IMR-90 (cell line): ENCODE measurements around the gene DNAJC4. TPM values are rescaled to one million over a fixed set of nuclear protein-coding genes. Genes with fewer than 3 reads are reported as not detected.

ENCODE experiments used
- ATAC-seq: fragments of 200-7000 bp; cut with Tn5 transposase; 2 replicates; pipeline ENCODE4 v1.9.1; 2020; ENCODE audit warnings: low read depth, mild to moderate bottlenecking, moderate library complexity
- BruUV-seq: library from RNA; stranded (reverse); fragments of 400-500 nt; replicated peaks from 2 replicates; lab custom pipeline; 2021; lab: Mats Ljungman, UMichigan
- CTCF ChIA-PET: fragments of 300-600 bp; formaldehyde crosslinking; extraction: SDS; loops from one replicate; lab custom pipeline; 2021; ENCODE audit warnings: antibody characterized with exemption; lab: Yijun Ruan, JAX
- POLR2A ChIA-PET: fragments of 300-600 bp; sonication (Branson Sonifier 250); formaldehyde crosslinking; loops from one replicate; lab custom pipeline; 2022; ENCODE audit warnings: antibody characterized with exemption; ENCODE audit not compliant: unreplicated experiment; lab: Charles Lee
- DNase-seq: peaks from one replicate; pipeline ENCODE4 v3.0.0; 2013
- H2AFZ ChIP-seq: replicated peaks from 2 replicates; pipeline ENCODE3; 2013; ENCODE audit warnings: low read length, mild to moderate bottlenecking; ENCODE audit not compliant: poor library complexity
- H2AK5ac ChIP-seq: 2 replicates; pipeline ENCODE4 v1.6.1; 2013; ENCODE audit warnings: low read depth, low read length, inconsistent platforms
- H2AK9ac ChIP-seq: replicated peaks from 2 replicates; pipeline ENCODE3; 2013; ENCODE audit warnings: mild to moderate bottlenecking, low read depth, low read length, moderate library complexity; ENCODE audit not compliant: poor library complexity
- H2BK120ac ChIP-seq: 2 replicates; pipeline ENCODE4 v1.6.1; 2013; ENCODE audit warnings: low read depth, low read length, inconsistent platforms
- H2BK15ac ChIP-seq: 3 replicates; pipeline ENCODE4 v1.6.1; 2013; ENCODE audit warnings: low read depth, low read length, inconsistent platforms
- H2BK20ac ChIP-seq: 2 replicates; pipeline ENCODE4 v1.6.1; 2013; ENCODE audit warnings: low read depth, mild to moderate bottlenecking, inconsistent platforms, low read length, moderate library complexity
- H2BK5ac ChIP-seq: 2 replicates; pipeline ENCODE4 v1.6.1; 2013; ENCODE audit warnings: mild to moderate bottlenecking, low read depth, low read length, inconsistent platforms; ENCODE audit not compliant: poor library complexity, severe bottlenecking
- H3K14ac ChIP-seq: replicated peaks from 2 replicates; pipeline ENCODE4 v1.6.1; 2013; ENCODE audit warnings: low read depth, low read length, inconsistent platforms
- H3K18ac ChIP-seq: 2 replicates; pipeline ENCODE4 v1.6.1; 2013; ENCODE audit warnings: low read depth, low read length, control low read depth
- H3K23ac ChIP-seq: 2 replicates; pipeline ENCODE4 v1.6.1; 2013; ENCODE audit warnings: low read depth, low read length, inconsistent platforms
- H3K27ac ChIP-seq: 2 replicates; pipeline ENCODE4 v1.5.1; 2013; ENCODE audit warnings: mild to moderate bottlenecking, control low read depth, low read length; ENCODE audit not compliant: insufficient read depth
- H3K27me3 ChIP-seq: 2 replicates; pipeline ENCODE4 v1.6.1; 2013; ENCODE audit warnings: low read length; ENCODE audit not compliant: control insufficient read depth, insufficient read depth
- H3K36me3 ChIP-seq: 2 replicates; pipeline ENCODE4 v1.6.1; 2013; ENCODE audit warnings: low read length, mixed read lengths; ENCODE audit not compliant: control insufficient read depth, insufficient read depth
- H3K4ac ChIP-seq: 2 replicates; pipeline ENCODE4 v1.6.1; 2013; ENCODE audit warnings: low read depth, low read length, inconsistent platforms
- H3K4me1 ChIP-seq: 2 replicates; pipeline ENCODE4 v1.6.1; 2013; ENCODE audit warnings: low read length, mixed read lengths; ENCODE audit not compliant: control insufficient read depth, insufficient read depth
- H3K4me2 ChIP-seq: 2 replicates; pipeline ENCODE4 v1.6.1; 2013; ENCODE audit warnings: low read depth, mild to moderate bottlenecking, control low read depth, low read length, moderate library complexity
- H3K4me3 ChIP-seq: 2 replicates; pipeline ENCODE4 v1.5.1; 2013; ENCODE audit warnings: low read depth, mild to moderate bottlenecking, control low read depth, low read length, moderate library complexity; ENCODE audit not compliant: insufficient read depth
- H3K56ac ChIP-seq: 2 replicates; pipeline ENCODE4 v1.6.1; 2013; ENCODE audit warnings: low read length, inconsistent platforms; ENCODE audit not compliant: insufficient read depth; ENCODE audit errors: extremely low read depth
- H3K79me1 ChIP-seq, 2 experiments: 2 replicates each; pipeline ENCODE4 v1.6.1; 2013; ENCODE audit warnings: low read length in 2 of 2, inconsistent platforms in 1 of 2, low read depth in 1 of 2
- H3K9ac ChIP-seq: 2 replicates; pipeline ENCODE4 v1.6.1; 2013; ENCODE audit warnings: low read depth, low read length, control low read depth
- H3K9me1 ChIP-seq: 2 replicates; pipeline ENCODE4 v1.6.1; 2013; ENCODE audit warnings: low read length, inconsistent platforms; ENCODE audit not compliant: insufficient read depth
- H3K9me3 ChIP-seq: 2 replicates; pipeline ENCODE4 v1.6.1; 2013; ENCODE audit warnings: low read length; ENCODE audit not compliant: control insufficient read depth, insufficient read depth
- H4K20me1 ChIP-seq: 2 replicates; pipeline ENCODE4 v1.6.1; 2013; ENCODE audit warnings: low read length, inconsistent platforms; ENCODE audit not compliant: insufficient read depth
- H4K5ac ChIP-seq: 2 replicates; pipeline ENCODE4 v1.6.1; 2013; ENCODE audit warnings: mild to moderate bottlenecking, low read depth, low read length, control low read depth
- H4K8ac ChIP-seq, 2 experiments: 2 replicates each; pipeline ENCODE4 v1.6.1; 2013; ENCODE audit warnings: low read depth in 2 of 2, low read length in 2 of 2, control low read depth in 1 of 2, inconsistent platforms in 1 of 2
- H4K91ac ChIP-seq: 2 replicates; pipeline ENCODE4 v1.6.1; 2013; ENCODE audit warnings: low read depth, low read length, inconsistent platforms; ENCODE audit not compliant: insufficient read depth
- BHLHE40 ChIP-seq: fragments of 150-350 bp; IDR thresholded peaks from 2 replicates; pipeline ENCODE4 v1.6.1; 2016; ENCODE audit warnings: mild to moderate bottlenecking, low read depth, low read length
- CEBPB ChIP-seq: IDR thresholded peaks from 2 replicates; pipeline ENCODE4 v1.6.1; 2012; ENCODE audit warnings: low read depth, low read length, improper control_type of control experiment
- CHD1 ChIP-seq: IDR thresholded peaks from 2 replicates; pipeline ENCODE4 v1.6.1; 2012; ENCODE audit warnings: low read depth, low read length, improper control_type of control experiment
- CTCF ChIP-seq: conservative IDR thresholded peaks from 2 replicates; pipeline ENCODE4 v1.5.1; 2012; ENCODE audit warnings: mild to moderate bottlenecking, low read depth, low read length, improper control_type of control experiment
- FOS ChIP-seq: fragments of 150-350 bp; IDR thresholded peaks from 2 replicates; pipeline ENCODE4 v1.6.1; 2016; ENCODE audit warnings: low read depth, low read length
- MAFK ChIP-seq: IDR thresholded peaks from 2 replicates; pipeline ENCODE4 v1.6.1; 2012; ENCODE audit warnings: low read depth, low read length, improper control_type of control experiment
- MAZ ChIP-seq: IDR thresholded peaks from 2 replicates; pipeline ENCODE4 v1.6.1; 2012; ENCODE audit warnings: low read depth, mild to moderate bottlenecking, low read length, improper control_type of control experiment, moderate library complexity, borderline replicate concordance
- MXI1 ChIP-seq: IDR thresholded peaks from 2 replicates; pipeline ENCODE4 v1.6.1; 2012; ENCODE audit warnings: low read depth, mild to moderate bottlenecking, low read length, moderate library complexity, borderline replicate concordance
- NFE2L2 ChIP-seq: fragments of 150-350 bp; IDR thresholded peaks from 2 replicates; pipeline ENCODE4 v1.6.1; 2016; ENCODE audit warnings: low read depth, mild to moderate bottlenecking, low read length
- POLR2A ChIP-seq: IDR thresholded peaks from 2 replicates; pipeline ENCODE4 v1.6.1; 2012; ENCODE audit warnings: mild to moderate bottlenecking, low read depth, low read length
- RAD21 ChIP-seq: IDR thresholded peaks from 2 replicates; pipeline ENCODE4 v1.6.1; 2012; ENCODE audit warnings: low read length, improper control_type of control experiment
- RFX5 ChIP-seq: IDR thresholded peaks from 2 replicates; pipeline ENCODE4 v1.8.0; 2012; ENCODE audit warnings: low read depth, mild to moderate bottlenecking, low read length, moderate library complexity
- WGBS, 2 experiments: methylation state at CpG; one replicate each; pipeline versions ENCODE4 v1.1.5 to v1.1.7; 2013; ENCODE audit warnings: missing lambda C conversion rate in 2 of 2; ENCODE audit not compliant: insufficient read length in 1 of 2; ENCODE audit errors: extremely low coverage in 2 of 2; 5-methylcytosine and 5-hydroxymethylcytosine counted together
- dilution Hi-C: fragments of 300-500 bp; cut with HindIII; formaldehyde crosslinking; loops from one replicate; pipeline ENCODE4 v1.14.3; 2018; ENCODE audit warnings: low sequenced_read_pairs; ENCODE audit not compliant: unreplicated experiment
- in situ Hi-C: fragments of 300-500 bp; cut with MboI; formaldehyde crosslinking; loops from 3 replicates; pipeline ENCODE4 v1.14.3; 2019; ENCODE audit warnings: low sequenced_read_pairs, inconsistent platforms, mixed read lengths
- intact Hi-C: fragments of 100-400 bp; cut with micrococcal nuclease; formaldehyde crosslinking; loops from 2 replicates; pipeline ENCODE4 v1.10.0; 2022
- polyA plus RNA-seq, 3 experiments: library from polyadenylated mRNA; depleted of rRNA; stranded (reverse); fragments of >200 nt; gene quantifications; 2 replicates each; pipeline ENCODE4 v1.2.3, GENCODE V29; 2012; ENCODE audit warnings: low replicate concordance in 1 of 3
- total RNA-seq: library from RNA; depleted of rRNA; stranded (reverse); fragments of >200 nt; gene quantifications from 2 replicates; pipeline ENCODE4 v1.2.3, GENCODE V29; 2012

The DNAJC4 gene
- total and polyA plus RNA-seq, 2 of the 4 experiments (the other 2 are of a cell fraction) = 2.2 to 22.8 TPM

- TF ChIP-seq FOS (no peak), BHLHE40 (no peak)
Observed at GRCh38 chr11:64208086-64208795, 22.1 kb upstream of the DNAJC4 start (continued).

GRCh38 chr11:64208796-64209562 lies 21.4 kb upstream of the DNAJC4 start:
- Histone ChIP-seq H3K79me1 (peaks cover 0 to 20% of the 10 kb centered on the region in 2 experiments; a peak in 2 of 4 replicates), H4K8ac (no peak overlapping the region), H2BK5ac (no peak overlapping the region), H3K4me3 (no peak overlapping the region), H3K27me3 (no peaks in the 10 kb centered on the region), H3K27ac (no peak overlapping the region), H3K9ac (no peak overlapping the region), H3K36me3 (peaks cover 20% of the 10 kb centered on the region), H3K9me1 (no peaks in the 10 kb centered on the region; the same call in 1 of the 2 replicates), H3K56ac (no peak overlapping the region), H3K9me3 (no peaks in the 10 kb centered on the region), H2BK120ac (no peak overlapping the region), H2BK15ac (no peak overlapping the region), H2AK9ac (peak overlapping the region; percentile 26), H3K14ac (no peak overlapping the region), H4K20me1 (peaks cover 8% of the 10 kb centered on the region; the same call in 1 of the 2 replicates), H2AFZ (no peak overlapping the region), H3K4ac (no peak overlapping the region), H3K23ac (no peak overlapping the region), H2BK20ac (no peak overlapping the region), H3K18ac (no peak overlapping the region), H2AK5ac (no peak overlapping the region; the same call in 1 of the 2 replicates), H3K4me2 (no peak overlapping the region), H4K5ac (no peak overlapping the region), H3K4me1 (peaks cover 10% of the 10 kb centered on the region), H4K91ac (no peak overlapping the region)
- BruUV-seq = no TSS peak
- intact Hi-C loops (loop anchor here (10.0 kb wide), 1 partner anchor 446 kb away; no protein-coding TSS in a partner anchor), dilution Hi-C loops (no loop called here), in situ Hi-C loops (no loop called here)
- 80% methylated on average over 17 of the region's 18 CpGs; no CpG with 5 or more reads in 1 of the 2 experiments for WGBS, 2 experiments
- TF ChIP-seq NFE2L2 (no peak), MXI1 (no peak), MAZ (no peak), POLR2A (no peak), BHLHE40 (no peak), RAD21 (no peak), CTCF (no peak), MAFK (no peak), RFX5 (no peak), CEBPB (no peak), CHD1 (no peak), FOS (no peak)
- DNase-seq (no peak), ATAC-seq (no peak)
- ChIA-PET CTCF (no interaction called here), POLR2A (no interaction called here)
